Neutrophil (primary cell): ENCODE results near the gene SORCS2.

ENCODE experiments used
- H3K27ac ChIP-seq: fragments of 200-600 bp; sonication (generic); 2 replicates; pipeline ENCODE4 v1.5.1; 2016; ENCODE audit warnings: mild to moderate bottlenecking, moderate library complexity
- H3K27me3 ChIP-seq: fragments of 200-600 bp; sonication (generic); 2 replicates; pipeline ENCODE4 v1.6.0; 2016; ENCODE audit warnings: mild to moderate bottlenecking
- H3K36me3 ChIP-seq: fragments of 200-600 bp; sonication (generic); 2 replicates; pipeline ENCODE4 v1.5.1; 2017
- H3K4me1 ChIP-seq, 2 experiments: fragments of 200-600 bp in 1 of 2; sonication (generic) in 1 of 2; 1 replicate in 1 of 2; 2 replicates in 1 of 2; pipeline versions ENCODE4 v1.5.1 to v1.6.1; 2013 to 2016; ENCODE audit warnings: low read depth in 1 of 2, low read length in 1 of 2, mild to moderate bottlenecking in 1 of 2, moderate library complexity in 1 of 2; ENCODE audit not compliant: control insufficient read depth in 1 of 2, insufficient read depth in 1 of 2
- H3K4me3 ChIP-seq, 2 experiments: fragments of 200-600 bp in 1 of 2; sonication (generic) in 1 of 2; 1 replicate in 1 of 2; 2 replicates in 1 of 2; pipeline ENCODE4 v1.5.1; 2013 to 2016; ENCODE audit warnings: low read depth in 1 of 2, low read length in 1 of 2, mild to moderate bottlenecking in 1 of 2, moderate library complexity in 1 of 2
- H3K9me3 ChIP-seq: fragments of 200-600 bp; sonication (generic); 2 replicates; pipeline ENCODE4 v1.5.1; 2016
- CTCF ChIP-seq: fragments of 200-600 bp; sonication (generic); IDR thresholded peaks from 2 replicates; pipeline ENCODE4 v1.5.1; 2016; ENCODE audit warnings: antibody characterized with exemption

SORCS2 gene

GRCh38 chr4:7516096-7516772, 323.9 kb downstream of the SORCS2 start:
- Histone ChIP-seq H3K9me3 (no peaks in the 10 kb centered on the region), H3K27ac (no peak overlapping the region), H3K4me3 (no peak overlapping the region), H3K27me3 (peaks cover 73% of the 10 kb centered on the region), H3K36me3 (no peaks in the 10 kb centered on the region), H3K4me1 (no peaks in the 10 kb centered on the region)
- no peak for TF ChIP-seq CTCF

GRCh38 chr4:7516773-7517144, 324.4 kb downstream of the SORCS2 start:
- H3K4me1 ChIP-seq: no peaks in the 10 kb centered on the region
- H3K4me3 ChIP-seq: no peak overlapping the region
- H3K27ac ChIP-seq: no peak overlapping the region
- no peaks in the 10 kb centered on the region for H3K36me3 ChIP-seq
- no peak for TF ChIP-seq CTCF
- H3K9me3 ChIP-seq: no peaks in the 10 kb centered on the region
- H3K27me3 ChIP-seq: peaks cover 73% of the 10 kb centered on the region

- Histone ChIP-seq H3K4me3 (no peak overlapping the region), H3K9me3 (no peaks in the 10 kb centered on the region), H3K36me3 (no peaks in the 10 kb centered on the region), H3K27me3 (peaks cover 84% of the 10 kb centered on the region), H3K4me1 (no peaks in the 10 kb centered on the region), H3K27ac (no peak overlapping the region)
- no peak for TF ChIP-seq CTCF
These were observed 326.7 kb downstream of the SORCS2 start for GRCh38 chr4:7518871-7519637.

GRCh38 chr4:7519638-7520376, 327.5 kb downstream of the SORCS2 start:
- TF ChIP-seq CTCF: no peak
- Histone ChIP-seq H3K27me3 (peaks cover 92% of the 10 kb centered on the region), H3K27ac (no peak overlapping the region), H3K36me3 (no peaks in the 10 kb centered on the region), H3K9me3 (no peaks in the 10 kb centered on the region), H3K4me3 (no peak overlapping the region), H3K4me1 (no peaks in the 10 kb centered on the region)

GRCh38 chr4:7521666-7522065, 329.3 kb downstream of the SORCS2 start:
- Histone ChIP-seq H3K27ac (no peak overlapping the region), H3K4me3 (no peak overlapping the region), H3K9me3 (no peaks in the 10 kb centered on the region), H3K4me1 (no peaks in the 10 kb centered on the region), H3K27me3 (peaks cover 94% of the 10 kb centered on the region), H3K36me3 (no peaks in the 10 kb centered on the region)
- no peak for TF ChIP-seq CTCF
